LNCAP (cell line): ENCODE results near the gene SERTAD1.
A peak's percentile ranks its signal among the peaks of the same experiment; 100 is the strongest.

Experiments
- CTCF ChIP-seq: fragments of 450-650 bp; IDR thresholded peaks from 2 replicates; pipeline ENCODE4 v1.5.1; 2017; ENCODE audit warnings: mild to moderate bottlenecking

The SERTAD1 gene

GRCh38 chr19:40394816-40395210 lies 31.0 kb downstream of the SERTAD1 start:
- TF ChIP-seq CTCF = no peak

GRCh38 chr19:40393894-40394815 lies 31.6 kb downstream of the SERTAD1 start:
- no peak for TF ChIP-seq CTCF

GRCh38 chr19:40392894-40393517 lies 32.8 kb downstream of the SERTAD1 start:
- TF ChIP-seq CTCF = peak; percentile 46

GRCh38 chr19:40392123-40392522 lies 33.7 kb downstream of the SERTAD1 start:
- TF ChIP-seq CTCF = no peak

GRCh38 chr19:40390084-40390742 lies 35.6 kb downstream of the SERTAD1 start, which contains the start of gene HIPK4:
Gene HIPK4, minus strand, starts transcription at chr19:40390181. Its CDS starts 279 bp downstream, at chr19:40389902.
- no peak for TF ChIP-seq CTCF

- TF ChIP-seq CTCF = no peak
Measured at GRCh38 chr19:40389404-40390083, 36.2 kb downstream of the SERTAD1 start.

- TF ChIP-seq CTCF = no peak
Measured at GRCh38 chr19:40388481-40388880, 37.3 kb downstream of the SERTAD1 start.
